Calu3 (cell line): Measurements from ENCODE around the gene UIMC1. TPM values are rescaled to one million over a fixed set of nuclear protein-coding genes. Genes with fewer than 3 reads are reported as not detected.

ENCODE experiments used
- BruUV-seq: library from RNA; stranded (reverse); fragments of 400-500 nt; replicated peaks from 2 replicates; lab custom pipeline; 2021; lab: Mats Ljungman, UMichigan
- CTCF ChIA-PET: fragments of 300-600 bp; sonication (Branson Sonifier 250); formaldehyde crosslinking; loops from one replicate; lab custom pipeline; 2022; ENCODE audit warnings: antibody characterized with exemption; lab: Charles Lee
- DNase-seq: peaks from one replicate; pipeline ENCODE4 v3.0.0; 2022
- H3K27ac Mint-ChIP-seq: one replicate; pipeline ENCODE4 v1.8.0; 2022; ENCODE audit warnings: mixed read lengths; ENCODE audit not compliant: unreplicated experiment
- H3K27me3 Mint-ChIP-seq: one replicate; pipeline ENCODE4 v1.8.0; 2022; ENCODE audit warnings: mixed read lengths; ENCODE audit not compliant: unreplicated experiment
- H3K36me3 Mint-ChIP-seq: one replicate; pipeline ENCODE4 v1.8.0; 2022; ENCODE audit warnings: mild to moderate bottlenecking, moderate library complexity, mixed read lengths; ENCODE audit not compliant: insufficient read depth, unreplicated experiment
- H3K4me1 Mint-ChIP-seq: one replicate; pipeline ENCODE4 v1.8.0; 2022; ENCODE audit warnings: mild to moderate bottlenecking, low read depth, mixed read lengths; ENCODE audit not compliant: unreplicated experiment
- H3K4me3 Mint-ChIP-seq: one replicate; pipeline ENCODE4 v1.8.0; 2022; ENCODE audit warnings: mild to moderate bottlenecking, low read depth, moderate library complexity, mixed read lengths; ENCODE audit not compliant: unreplicated experiment
- H3K9me3 Mint-ChIP-seq: one replicate; pipeline ENCODE4 v1.8.0; 2022; ENCODE audit warnings: low read depth, mixed read lengths; ENCODE audit not compliant: unreplicated experiment
- CTCF ChIP-seq: fragments of 200-600 bp; IDR thresholded peaks from one replicate; pipeline ENCODE4 v1.8.0; 2022; ENCODE audit warnings: antibody characterized with exemption; ENCODE audit not compliant: unreplicated experiment
- intact Hi-C: fragments of 100-400 bp; cut with micrococcal nuclease; formaldehyde crosslinking; loops from one replicate; pipeline ENCODE4 v1.10.0; 2022; ENCODE audit not compliant: unreplicated experiment
- total RNA-seq: library from RNA; stranded (reverse); gene quantifications from 2 replicates; pipeline ENCODE4 v1.2.3, GENCODE V29; 2022

Gene UIMC1
- total RNA-seq, 1 experiment from 2014 or later, result 51.3 TPM

GRCh38 chr5:176862330-176862995, 144.1 kb downstream of the UIMC1 start:
- H3K36me3 Mint-ChIP-seq, result no peaks in the 10 kb centered on the region
- TF ChIP-seq CTCF, result no peak
- H3K4me1 Mint-ChIP-seq, result no peaks in the 10 kb centered on the region
- no peak overlapping the region for H3K27ac Mint-ChIP-seq
- CTCF ChIA-PET, result no interaction called here
- peaks cover 16% of the 10 kb centered on the region for H3K27me3 Mint-ChIP-seq
- no peaks in the 10 kb centered on the region for H3K9me3 Mint-ChIP-seq
- H3K4me3 Mint-ChIP-seq, result no peak overlapping the region
- DNase-seq, result no peak
- no TSS peak for BruUV-seq
- intact Hi-C loops, result no loop called here

GRCh38 chr5:176861276-176861675, 145.3 kb downstream of the UIMC1 start:
- Mint-ChIP-seq H3K4me3 (no peak overlapping the region), H3K9me3 (no peaks in the 10 kb centered on the region), H3K27ac (no peak overlapping the region)

GRCh38 chr5:176860381-176860780, 146.2 kb downstream of the UIMC1 start:
- Mint-ChIP-seq H3K9me3 (no peaks in the 10 kb centered on the region), H3K27me3 (peaks cover 17% of the 10 kb centered on the region), H3K36me3 (no peaks in the 10 kb centered on the region), H3K4me1 (no peaks in the 10 kb centered on the region), H3K4me3 (no peak overlapping the region), H3K27ac (no peak overlapping the region)
- intact Hi-C loops, result no loop called here
- CTCF ChIA-PET, result no interaction called here
- no peak for TF ChIP-seq CTCF
- no TSS peak for BruUV-seq
- DNase-seq, result no peak

More at GRCh38 chr5:176861276-176861675, 145.3 kb downstream of the UIMC1 start:
- DNase-seq, result no peak
- no TSS peak for BruUV-seq
- CTCF ChIA-PET, result no interaction called here
- intact Hi-C loops, result no loop called here
- TF ChIP-seq CTCF, result no peak
- Mint-ChIP-seq H3K36me3 (no peaks in the 10 kb centered on the region), H3K4me1 (no peaks in the 10 kb centered on the region), H3K27me3 (peaks cover 17% of the 10 kb centered on the region)

GRCh38 chr5:176859916-176860315, 146.7 kb downstream of the UIMC1 start:
- Mint-ChIP-seq H3K27ac (no peak overlapping the region), H3K4me3 (no peak overlapping the region), H3K27me3 (peaks cover 17% of the 10 kb centered on the region), H3K4me1 (no peaks in the 10 kb centered on the region), H3K36me3 (no peaks in the 10 kb centered on the region), H3K9me3 (no peaks in the 10 kb centered on the region)
- no peak for DNase-seq
- CTCF ChIA-PET, result no interaction called here
- intact Hi-C loops, result no loop called here
- no TSS peak for BruUV-seq
- TF ChIP-seq CTCF, result no peak
